Right lobe of liver (tissue), 6 donors: ENCODE measurements around the gene ABCC3. TPM values are rescaled to one million over a fixed set of nuclear protein-coding genes. Genes with fewer than 3 reads are reported as not detected.

ENCODE experiments used
- ATAC-seq, 4 donors: fragments of 200-7000 bp; cut with Tn5 transposase; one replicate each; pipeline ENCODE4 v1.9.1; 2020; ENCODE audit warnings: mild to moderate bottlenecking in 4 of 4, moderate library complexity in 4 of 4
- DNase-seq, 3 donors: peaks; one replicate each; pipeline ENCODE4 v3.0.0-alpha.2; 2020
- H3K27ac ChIP-seq, 3 donors: fragments of 200-600 bp; one replicate each; pipeline ENCODE4 v1.8.0; 2022
- H3K27me3 ChIP-seq, 2 donors: fragments of 200-600 bp; one replicate each; pipeline ENCODE4 v1.8.0; 2022
- H3K36me3 ChIP-seq, 4 donors: fragments of 200-600 bp; sonication (generic) in 1 of 4; one replicate each; pipeline versions ENCODE4 v1.5.1 to v1.8.0; 2017 to 2022; ENCODE audit warnings: control low read depth in 1 of 4
- H3K4me1 ChIP-seq, 4 donors: fragments of 200-600 bp; sonication (generic) in 1 of 4; one replicate each; pipeline versions ENCODE4 v1.5.1 to v1.8.0; 2017 to 2022; ENCODE audit warnings: control low read depth in 1 of 4
- H3K4me3 ChIP-seq, 3 donors: fragments of 200-600 bp; one replicate each; pipeline ENCODE4 v1.8.0; 2022
- H3K9me3 ChIP-seq, 4 donors: fragments of 200-600 bp; sonication (generic) in 1 of 4; one replicate each; pipeline versions ENCODE4 v1.5.1 to v1.8.0; 2017 to 2022; ENCODE audit warnings: control low read depth in 1 of 4
- CTCF ChIP-seq, 4 donors: fragments of 200-600 bp in 3 of 4; fragments of 450-650 bp in 1 of 4; IDR thresholded peaks; one replicate each; pipeline versions ENCODE4 v1.5.1 to v1.8.0; 2016 to 2022; ENCODE audit warnings: antibody characterized with exemption in 4 of 4, mild to moderate bottlenecking in 2 of 4
- POLR2A ChIP-seq: fragments of 450-650 bp; IDR thresholded peaks from one replicate; pipeline ENCODE4 v1.6.1; 2017; ENCODE audit warnings: antibody characterized with exemption, mild to moderate bottlenecking
- WGBS: methylation state at CpG from one replicate; pipeline ENCODE4 v1.1.6; 2018; ENCODE audit warnings: low coverage, low lambda C conversion rate; ENCODE audit not compliant: insufficient coverage; ENCODE audit errors: missing lambda C conversion rate; 5-methylcytosine and 5-hydroxymethylcytosine counted together
- intact Hi-C, 2 donors: fragments of 100-400 bp; cut with DNase I; formaldehyde crosslinking; loops; one replicate each; pipeline versions ENCODE4 v1.11.2 to v1.14.1; 2022
- total RNA-seq, 6 experiments: library from RNA; depleted of rRNA in 2 of 6; stranded (reverse); fragments of >200 nt in 2 of 6; fragmentation: NEBNext Ultra II Directional in 3 of 6; extraction: Animal tissue kit (Norgen Biotek cat#: 25700) in 3 of 6; gene quantifications; one replicate each; pipeline versions ENCODE4 v1.1.0 to v1.2.4, GENCODE V29; 2016 to 2023
- donor health status: DM: no; HTN: yes; CAD: no.
- donor health status: DM: no; HTN: no; CAD: no.
- donor health status: DM: no; HTN: no; CAD: no.
- donor health status: DM: no; HTN: yes; CAD: no.
- donor health status: DM: no; HTN: yes; CAD: no.

The ABCC3 gene
- total RNA-seq, 6 experiments from 2014 or later = 146 to 286 (median 178) TPM

- no peak overlapping the region for H3K27ac ChIP-seq
- WGBS = 20% methylated on average over 4 of the region's 16 CpGs
- peak in 2 of 4 donors; percentile 25 to 27 for ATAC-seq
Observed at GRCh38 chr17:50621574-50622031, 13.1 kb upstream of the ABCC3 start.

GRCh38 chr17:50624321-50624934 is 10.3 kb upstream of the ABCC3 start:
- no peaks in the 10 kb centered on the region for H3K27me3 ChIP-seq
- TF ChIP-seq POLR2A (no peak), CTCF (IDR thresholded peaks at IDR 0.05) (no peak)
- no peak overlapping the region for H3K27ac ChIP-seq
- peaks cover 0 to 11% (median 5%) of the 10 kb centered on the region in 4 donors for H3K4me1 ChIP-seq
- intact Hi-C loops = loop anchor here in 1 of 2 donors (5.0 kb wide), 1 partner anchor 72 kb away; no protein-coding TSS in a partner anchor
- ATAC-seq = no peak
- WGBS = 70% methylated on average over 2 of the region's 7 CpGs
- no peak overlapping the region for H3K4me3 ChIP-seq
- DNase-seq = no peak
- no peaks in the 10 kb centered on the region for H3K9me3 ChIP-seq
- H3K36me3 ChIP-seq = no peaks in the 10 kb centered on the region

More at GRCh38 chr17:50621574-50622031, 13.1 kb upstream of the ABCC3 start:
- Histone ChIP-seq H3K27me3 (no peaks in the 10 kb centered on the region), H3K9me3 (no peaks in the 10 kb centered on the region), H3K4me1 (no peaks in the 10 kb centered on the region), H3K36me3 (no peaks in the 10 kb centered on the region), H3K4me3 (no peak overlapping the region)
- no peak for DNase-seq
- intact Hi-C loops = loop anchor here in 1 of 2 donors (5.0 kb wide), 1 partner anchor 69 kb away; no protein-coding TSS in a partner anchor
- TF ChIP-seq POLR2A (no peak), CTCF (IDR thresholded peaks at IDR 0.05) (no peak)

- intact Hi-C loops = no loop called here
- Histone ChIP-seq H3K4me1 (peaks cover 0 to 13% (median 5%) of the 10 kb centered on the region in 4 donors), H3K36me3 (no peaks in the 10 kb centered on the region), H3K4me3 (no peak overlapping the region), H3K27ac (no peak overlapping the region), H3K27me3 (no peaks in the 10 kb centered on the region), H3K9me3 (no peaks in the 10 kb centered on the region)
- no peak for ATAC-seq
- DNase-seq = no peak
- TF ChIP-seq POLR2A (no peak), CTCF (IDR thresholded peaks at IDR 0.05) (no peak)
- WGBS = 76% methylated on average over 7 of the region's 19 CpGs
Observed at GRCh38 chr17:50625032-50625871, 9.4 kb upstream of the ABCC3 start.

- H3K4me3 ChIP-seq = no peak overlapping the region
- peaks cover 0 to 21% (median 5%) of the 10 kb centered on the region in 4 donors for H3K4me1 ChIP-seq
- DNase-seq (peak in 1 of 3 donors; percentile 61), ATAC-seq (peak; percentile 13 to 32 (median 17))
- intact Hi-C loops = no loop called here
- no peak overlapping the region for H3K27ac ChIP-seq
- no CpG with 5 or more reads among the region's 19 CpGs for WGBS
- no peaks in the 10 kb centered on the region for H3K27me3 ChIP-seq
- no peaks in the 10 kb centered on the region for H3K36me3 ChIP-seq
- H3K9me3 ChIP-seq = no peaks in the 10 kb centered on the region
- TF ChIP-seq POLR2A (no peak), CTCF (IDR thresholded peaks at IDR 0.05) (peak; percentile 51 to 54 (median 52))
Observed at GRCh38 chr17:50626037-50626574, 8.6 kb upstream of the ABCC3 start.
